ENCODE measurements around the gene LY6G6C.

- TF ChIP-seq, protein P1, sequence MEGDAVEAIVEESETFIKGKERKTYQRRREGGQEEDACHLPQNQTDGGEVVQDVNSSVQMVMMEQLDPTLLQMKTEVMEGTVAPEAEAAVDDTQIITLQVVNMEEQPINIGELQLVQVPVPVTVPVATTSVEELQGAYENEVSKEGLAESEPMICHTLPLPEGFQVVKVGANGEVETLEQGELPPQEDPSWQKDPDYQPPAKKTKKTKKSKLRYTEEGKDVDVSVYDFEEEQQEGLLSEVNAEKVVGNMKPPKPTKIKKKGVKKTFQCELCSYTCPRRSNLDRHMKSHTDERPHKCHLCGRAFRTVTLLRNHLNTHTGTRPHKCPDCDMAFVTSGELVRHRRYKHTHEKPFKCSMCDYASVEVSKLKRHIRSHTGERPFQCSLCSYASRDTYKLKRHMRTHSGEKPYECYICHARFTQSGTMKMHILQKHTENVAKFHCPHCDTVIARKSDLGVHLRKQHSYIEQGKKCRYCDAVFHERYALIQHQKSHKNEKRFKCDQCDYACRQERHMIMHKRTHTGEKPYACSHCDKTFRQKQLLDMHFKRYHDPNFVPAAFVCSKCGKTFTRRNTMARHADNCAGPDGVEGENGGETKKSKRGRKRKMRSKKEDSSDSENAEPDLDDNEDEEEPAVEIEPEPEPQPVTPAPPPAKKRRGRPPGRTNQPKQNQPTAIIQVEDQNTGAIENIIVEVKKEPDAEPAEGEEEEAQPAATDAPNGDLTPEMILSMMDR (IDR thresholded peaks at IDR 0.05) = no peak
- no peak for TF ChIP-seq EZH2 (IDR thresholded peaks at IDR 0.05)
- TF ChIP-seq EZH2phosphoT487 (IDR thresholded peaks at IDR 0.05) = no peak
Measured at GRCh38 chr6:31742894-31743293, 21.3 kb upstream of the LY6G6C start.

Measured in neural progenitor cell (in vitro differentiated cells).